Stimulated activated CD8-positive, alpha-beta memory T cell treated with anti-CD3 and anti-CD28 coated beads, Interleukin-7, amount 100 ng/mL, for 1 hour (primary cell): ENCODE measurements around the gene FRY.

ENCODE experiments used
- DNase-seq, 2 donors: peaks; one replicate each; pipeline ENCODE4 v3.0.0-alpha.2; 2020; ENCODE audit warnings: low read depth in 2 of 2

The FRY gene

GRCh38 chr13:32174366-32174765, 142.8 kb downstream of the FRY start:
- no peak for DNase-seq

DNA sequence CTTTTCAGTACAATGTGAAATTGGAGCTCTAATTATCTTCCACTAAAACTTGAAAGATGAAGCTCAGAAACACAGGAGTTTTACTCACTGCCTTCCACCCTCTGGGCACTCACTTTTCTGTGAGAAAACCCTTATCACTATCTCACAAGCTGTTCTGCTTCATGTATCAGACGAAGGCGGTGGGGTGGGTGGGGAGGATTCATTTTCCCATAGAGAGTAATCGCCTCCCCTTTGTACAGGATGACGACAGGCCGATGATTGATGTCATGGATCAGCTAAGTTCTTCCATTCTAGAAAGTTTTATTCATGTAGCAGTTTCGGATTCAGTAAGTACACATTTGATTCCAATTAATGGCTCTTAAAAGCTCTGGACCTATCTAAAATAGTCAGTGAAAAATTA, 143.7 kb downstream of the FRY start:
- no peak for DNase-seq

DNA sequence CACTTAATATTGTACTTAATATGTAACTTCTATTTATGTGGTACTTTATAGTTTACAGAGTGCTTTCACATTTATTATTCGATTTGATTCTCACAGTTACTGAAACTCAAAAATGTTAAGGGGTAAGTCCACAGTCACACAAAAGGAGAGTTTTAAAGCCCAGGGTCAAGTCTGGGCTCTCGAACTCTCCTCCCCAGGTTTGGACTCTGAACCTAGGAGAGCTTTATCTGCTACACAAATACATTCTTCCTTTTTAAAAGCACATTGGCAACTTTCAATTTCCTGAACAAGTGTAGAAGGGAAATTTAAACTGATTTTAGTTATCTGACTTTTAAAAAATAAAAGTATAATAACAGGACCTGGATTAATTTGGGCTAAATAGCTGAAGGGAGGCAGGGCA, 144.4 kb downstream of the FRY start:
- no peak for DNase-seq

- DNase-seq: no peak
Observed at GRCh38 chr13:32176696-32177095, 145.1 kb downstream of the FRY start.

DNA sequence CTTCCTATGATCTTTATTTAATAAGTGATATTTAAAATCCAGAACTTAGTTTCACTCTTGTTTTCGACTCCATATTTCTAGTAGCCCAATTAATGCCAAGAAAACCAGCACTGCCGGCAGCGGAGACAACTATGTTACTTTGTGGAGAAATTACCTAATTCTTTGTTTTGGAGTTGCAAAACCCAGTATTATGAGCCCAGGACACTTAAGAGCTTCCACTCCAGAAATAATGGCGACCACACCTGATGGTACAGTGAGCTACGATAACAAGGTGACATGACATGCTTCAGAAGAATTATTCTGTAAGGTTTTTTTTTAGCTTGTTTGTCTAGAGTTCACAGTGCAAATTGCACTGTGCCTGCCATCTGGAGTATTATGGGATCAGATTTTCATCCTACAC, 147.2 kb downstream of the FRY start:
- no peak for DNase-seq

DNA sequence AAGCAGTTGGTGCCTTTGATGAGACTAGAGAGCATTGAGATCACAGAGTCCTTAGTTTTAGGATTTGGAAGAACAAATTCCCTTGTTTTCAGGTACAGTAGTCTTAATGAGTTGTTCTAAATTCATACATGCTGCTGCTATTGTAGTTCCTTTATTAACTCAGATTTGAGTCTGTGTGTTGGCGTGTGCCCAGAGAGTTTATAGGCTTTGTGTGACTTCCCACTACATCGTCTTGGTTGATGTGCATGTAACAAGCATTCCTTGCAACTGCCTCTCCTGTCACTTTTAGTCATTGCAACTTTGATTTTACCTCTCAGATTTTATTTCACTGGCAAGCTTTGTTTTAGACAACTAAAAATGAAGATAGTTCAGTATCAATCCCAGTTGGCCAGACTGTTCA, 148.1 kb downstream of the FRY start:
- DNase-seq: no peak

DNA sequence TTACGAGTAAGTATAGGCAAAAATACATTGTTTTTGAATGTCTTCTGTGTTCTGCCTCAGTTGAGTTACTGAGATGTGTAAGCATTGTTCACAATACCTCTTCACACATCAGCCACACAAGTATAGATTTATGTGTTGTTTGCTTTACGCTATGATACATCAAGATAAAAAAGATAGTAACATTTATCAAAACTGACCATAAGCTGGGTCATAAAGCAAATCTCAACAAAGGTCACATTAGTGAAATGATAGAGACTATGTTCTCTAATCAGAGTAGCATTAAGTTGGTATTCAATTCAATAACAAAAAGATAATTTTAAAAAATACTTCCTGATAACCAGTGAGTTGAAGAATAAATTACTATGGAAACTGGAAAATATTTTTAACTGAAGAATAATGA, 156.1 kb downstream of the FRY start:
- no peak for DNase-seq

DNA sequence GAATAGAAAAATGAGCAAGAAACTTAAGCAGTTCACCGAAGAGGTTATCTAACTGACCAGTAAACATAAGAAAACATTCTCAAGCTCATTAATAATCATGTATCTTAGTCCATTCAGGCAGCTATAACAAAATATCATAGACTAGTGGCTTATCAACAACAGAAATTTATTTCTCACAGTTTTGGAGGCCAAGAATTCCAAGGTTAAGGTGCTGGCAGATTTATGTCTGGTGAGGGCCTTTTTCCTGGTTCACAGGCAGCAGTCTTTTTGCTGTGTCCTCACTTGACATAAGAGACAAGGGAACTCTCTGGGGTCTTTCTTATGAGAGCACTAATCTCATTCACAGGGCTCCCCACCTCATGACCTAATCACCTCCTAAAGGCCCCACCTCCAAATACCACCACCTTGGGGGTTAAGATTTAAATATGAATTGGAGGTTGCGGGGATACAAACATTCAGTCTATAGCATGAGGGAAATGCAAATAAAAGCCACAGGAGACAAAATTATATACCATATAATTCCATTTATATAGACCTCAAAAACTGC, 160.0 kb downstream of the FRY start:
- DNase-seq: no peak

DNA sequence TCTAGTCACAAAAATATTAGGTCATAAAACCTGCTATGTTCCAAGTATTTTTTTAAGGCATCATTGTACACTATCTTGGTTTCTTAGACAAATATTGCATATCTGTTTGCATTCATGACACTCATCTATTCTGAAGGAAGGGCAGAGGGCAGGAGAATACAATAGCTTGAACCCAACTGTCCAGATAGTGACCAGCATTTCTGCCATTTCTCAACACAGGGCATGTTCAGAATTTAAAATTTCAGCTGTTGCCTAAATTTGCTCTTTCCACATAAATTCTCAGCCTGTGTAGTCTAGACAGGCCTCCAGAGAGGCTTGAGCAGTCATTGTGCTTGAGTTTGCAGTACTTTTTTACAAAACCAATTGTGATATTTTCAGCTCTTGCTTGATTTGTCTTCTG, 164.1 kb downstream of the FRY start:
- no peak for DNase-seq

- DNase-seq: no peak
Observed at GRCh38 chr13:32199168-32199567, 167.6 kb downstream of the FRY start.

- DNase-seq: no peak
Observed at GRCh38 chr13:32200741-32201140, 169.2 kb downstream of the FRY start.

DNA sequence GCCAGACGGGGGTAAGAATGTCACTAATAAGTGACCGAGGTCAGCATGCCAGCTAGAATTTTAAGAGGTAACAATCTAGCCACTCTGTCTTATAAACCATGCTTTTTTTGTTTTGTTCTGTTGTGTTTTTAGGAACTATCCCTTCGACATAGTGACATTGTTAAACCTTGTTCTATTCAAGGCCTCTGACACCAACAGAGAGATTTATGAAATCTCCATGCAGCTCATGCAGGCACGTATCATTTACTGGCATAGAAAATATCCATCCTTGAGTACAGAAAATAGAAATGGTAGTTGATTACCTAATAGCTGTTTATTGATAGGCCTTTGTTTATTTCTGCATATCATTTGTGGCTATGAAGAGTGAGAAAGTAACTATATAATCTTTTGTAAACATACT, 170.2 kb downstream of the FRY start:
- DNase-seq: no peak

GRCh38 chr13:32202268-32202667, 170.7 kb downstream of the FRY start:
- no peak for DNase-seq

DNA sequence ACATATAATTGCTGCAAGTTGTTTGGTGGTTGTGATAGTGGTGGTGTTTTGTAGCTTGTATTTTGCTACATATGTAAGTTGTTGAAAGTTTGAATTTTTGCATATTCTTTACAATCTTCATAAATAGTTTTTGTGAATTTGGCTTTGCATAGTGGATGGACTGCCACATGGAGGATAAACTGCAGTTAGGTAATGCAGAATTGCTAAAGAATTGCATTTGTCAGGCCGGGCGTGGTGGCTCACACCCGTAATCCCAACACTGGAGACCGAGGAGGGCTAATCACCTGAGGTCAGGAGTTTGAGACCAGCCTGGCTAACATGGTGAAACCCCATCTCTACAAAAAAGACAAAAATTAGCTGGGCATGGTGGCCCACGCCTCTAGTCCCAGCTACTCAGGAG, 171.6 kb downstream of the FRY start:
- DNase-seq: no peak

DNA sequence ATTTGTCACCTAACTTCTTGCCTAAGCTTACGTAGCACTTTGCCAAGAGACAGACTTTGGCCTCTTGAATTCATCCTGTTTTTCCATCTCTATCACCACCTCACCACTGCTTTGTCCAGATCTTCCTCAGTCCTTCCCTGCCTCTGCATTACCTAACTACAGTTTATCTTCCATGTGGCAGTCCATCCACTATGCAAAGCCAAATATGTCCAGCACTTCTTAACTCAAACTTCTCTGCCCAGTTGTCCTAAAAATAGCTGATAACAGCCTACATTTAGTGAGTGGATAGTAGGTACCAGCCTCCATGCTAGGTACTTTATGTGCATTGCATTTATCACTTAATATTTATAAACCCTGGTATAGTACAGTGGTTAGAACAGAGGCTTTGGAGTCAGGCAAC, 172.2 kb downstream of the FRY start:
- no peak for DNase-seq

GRCh38 chr13:32205431-32206096, 174.0 kb downstream of the FRY start:
- DNase-seq: no peak

- no peak for DNase-seq
Observed at GRCh38 chr13:32206097-32206740, 174.6 kb downstream of the FRY start.

- no peak for DNase-seq
Observed at GRCh38 chr13:32208860-32209259, 177.3 kb downstream of the FRY start.

GRCh38 chr13:32209652-32210051, 178.1 kb downstream of the FRY start:
- no peak for DNase-seq

- DNase-seq: no peak
Observed at GRCh38 chr13:32210101-32210500, 178.5 kb downstream of the FRY start.

- DNase-seq: no peak
Observed at GRCh38 chr13:32211813-32212212, 180.2 kb downstream of the FRY start.

- no peak for DNase-seq
Observed at GRCh38 chr13:32212421-32212820, 180.8 kb downstream of the FRY start.

GRCh38 chr13:32213626-32214025, 182.1 kb downstream of the FRY start:
- DNase-seq: no peak

- no peak for DNase-seq
Observed at GRCh38 chr13:32214071-32214470, 182.5 kb downstream of the FRY start.
